Measurements from ENCODE around the gene ZC3H7A.

The ZC3H7A gene

DNA sequence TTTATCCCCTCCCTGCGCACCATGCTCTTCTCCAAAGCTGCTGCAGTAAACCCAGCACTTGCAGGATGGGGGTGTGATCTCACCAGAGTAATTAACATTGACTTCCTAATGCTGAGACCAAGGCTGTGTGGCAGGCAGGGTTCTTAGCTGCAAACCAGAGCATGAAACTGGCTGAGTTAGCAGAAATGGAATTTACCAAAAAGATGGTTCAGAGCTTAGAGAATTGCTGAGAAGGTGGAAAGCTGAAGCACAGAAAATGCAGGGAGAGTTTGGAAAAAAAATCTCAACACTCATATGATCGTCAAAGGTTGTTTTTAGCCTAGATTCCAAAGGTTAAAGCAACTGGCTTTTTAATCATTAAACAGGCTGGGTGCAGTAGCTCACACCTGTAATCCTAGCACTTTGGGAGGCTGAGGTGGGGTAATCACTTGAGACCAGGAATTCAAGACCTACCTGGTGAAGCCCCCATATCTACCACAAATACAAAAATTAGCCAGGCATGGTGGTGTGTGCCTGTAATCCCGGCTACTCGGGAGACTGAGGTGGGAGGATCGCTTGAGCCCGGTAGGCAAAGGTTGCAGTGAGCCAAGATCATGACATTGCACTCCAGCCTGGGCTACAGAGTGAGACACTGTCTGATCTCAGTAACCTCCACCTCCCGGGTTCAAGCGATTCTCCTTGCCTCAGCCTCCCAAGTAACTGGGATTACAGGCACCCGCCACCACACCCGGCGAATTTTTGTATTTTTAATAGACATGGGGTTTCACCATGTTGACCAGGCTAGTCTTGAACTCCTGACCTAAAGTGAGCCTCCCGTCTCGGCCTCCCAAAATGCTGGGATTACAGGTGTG, 48.4 kb downstream of the ZC3H7A start:
- Histone ChIP-seq H3K27me3 (no peaks in the 10 kb centered on the region), H3K4me3 (no peak overlapping the region), H3K9me3 (no peaks in the 10 kb centered on the region), H3K36me3 (peaks cover 46 to 56% (median 51%) of the 10 kb centered on the region in 3 donors), H3K4me1 (peaks cover 0 to 4% (median 2%) of the 10 kb centered on the region in 4 donors), H3K27ac (no peak overlapping the region)
- TF ChIP-seq, protein P1, sequence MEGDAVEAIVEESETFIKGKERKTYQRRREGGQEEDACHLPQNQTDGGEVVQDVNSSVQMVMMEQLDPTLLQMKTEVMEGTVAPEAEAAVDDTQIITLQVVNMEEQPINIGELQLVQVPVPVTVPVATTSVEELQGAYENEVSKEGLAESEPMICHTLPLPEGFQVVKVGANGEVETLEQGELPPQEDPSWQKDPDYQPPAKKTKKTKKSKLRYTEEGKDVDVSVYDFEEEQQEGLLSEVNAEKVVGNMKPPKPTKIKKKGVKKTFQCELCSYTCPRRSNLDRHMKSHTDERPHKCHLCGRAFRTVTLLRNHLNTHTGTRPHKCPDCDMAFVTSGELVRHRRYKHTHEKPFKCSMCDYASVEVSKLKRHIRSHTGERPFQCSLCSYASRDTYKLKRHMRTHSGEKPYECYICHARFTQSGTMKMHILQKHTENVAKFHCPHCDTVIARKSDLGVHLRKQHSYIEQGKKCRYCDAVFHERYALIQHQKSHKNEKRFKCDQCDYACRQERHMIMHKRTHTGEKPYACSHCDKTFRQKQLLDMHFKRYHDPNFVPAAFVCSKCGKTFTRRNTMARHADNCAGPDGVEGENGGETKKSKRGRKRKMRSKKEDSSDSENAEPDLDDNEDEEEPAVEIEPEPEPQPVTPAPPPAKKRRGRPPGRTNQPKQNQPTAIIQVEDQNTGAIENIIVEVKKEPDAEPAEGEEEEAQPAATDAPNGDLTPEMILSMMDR (IDR thresholded peaks at IDR 0.05), result no peak
- no peak for DNase-seq
- intact Hi-C loops (cut with DNase I; ENCODE audit: low total_unique reads), result no loop called here

GRCh38 chr16:11747949-11748403, 49.1 kb downstream of the ZC3H7A start:
- Histone ChIP-seq H3K27me3 (no peaks in the 10 kb centered on the region), H3K9me3 (no peaks in the 10 kb centered on the region), H3K4me3 (no peak overlapping the region), H3K36me3 (peaks cover 40 to 49% (median 45%) of the 10 kb centered on the region in 3 donors), H3K27ac (no peak overlapping the region), H3K4me1 (peaks cover 0 to 10% (median 5%) of the 10 kb centered on the region in 4 donors)
- TF ChIP-seq, protein P1 (IDR thresholded peaks at IDR 0.05), result no peak
- intact Hi-C loops (cut with DNase I; ENCODE audit: low total_unique reads), result no loop called here
- DNase-seq, result no peak

DNA sequence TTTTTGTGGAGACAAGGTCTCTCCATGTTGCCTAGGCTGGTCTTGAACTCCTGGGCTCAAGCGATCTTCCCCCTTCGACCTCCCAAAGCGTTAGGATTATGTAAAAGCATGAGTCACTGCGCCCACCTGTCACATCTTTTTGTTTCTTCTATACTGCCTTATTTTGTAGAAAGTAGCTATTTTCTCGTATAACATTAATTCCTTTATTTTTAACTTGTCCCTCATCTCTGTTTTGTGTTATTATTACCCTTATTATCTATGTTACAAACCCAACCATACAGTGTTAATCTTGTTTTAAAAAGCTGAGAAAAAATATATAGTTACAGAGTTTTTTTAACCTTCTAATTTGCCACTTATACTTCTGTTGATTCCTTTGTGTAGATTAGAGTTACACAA, 53.0 kb downstream of the ZC3H7A start:
- no peak for DNase-seq
- Histone ChIP-seq H3K4me1 (peaks cover 0 to 34% (median 19%) of the 10 kb centered on the region in 4 donors), H3K27ac (peak overlapping the region; percentile 95 to 97), H3K36me3 (peaks cover under 1 to 10% (median 6%) of the 10 kb centered on the region in 3 donors), H3K27me3 (no peaks in the 10 kb centered on the region), H3K9me3 (no peaks in the 10 kb centered on the region), H3K4me3 (no peak overlapping the region)
- TF ChIP-seq, protein P1 (IDR thresholded peaks at IDR 0.05), result no peak
- intact Hi-C loops (cut with DNase I; ENCODE audit: low total_unique reads), result no loop called here

- TF ChIP-seq, protein P1 (IDR thresholded peaks at IDR 0.05), result no peak
- Histone ChIP-seq H3K4me3 (peak overlapping the region; percentile 85 to 92), H3K27ac (peak overlapping the region; percentile 95 to 97), H3K4me1 (peaks cover 0 to 38% (median 22%) of the 10 kb centered on the region in 4 donors), H3K36me3 (peaks cover 0 to 4% (median under 1%) of the 10 kb centered on the region in 3 donors), H3K9me3 (no peaks in the 10 kb centered on the region), H3K27me3 (no peaks in the 10 kb centered on the region)
- peak; percentile 71 to 78 for DNase-seq
- intact Hi-C loops (cut with DNase I; ENCODE audit: low total_unique reads), result no loop called here
These were observed 53.6 kb downstream of the ZC3H7A start for GRCh38 chr16:11743308-11744074.

- peak within 1 kb of the TSS; percentile 85 to 92 for H3K4me3 ChIP-seq
- peak; percentile 99 to 100 for DNase-seq
- H3K4me1 ChIP-seq, result peaks cover 0 to 42% (median 23%) of the 10 kb centered on the region in 4 donors
- intact Hi-C loops (cut with DNase I; ENCODE audit: low total_unique reads), result loop anchor here (1.0 kb wide), 1 partner anchor 55 kb away; the partner anchor contains the start of gene ZC3H7A
- H3K27ac ChIP-seq, result peak within 1 kb of the TSS; percentile 95 to 97
- H3K9me3 ChIP-seq, result no peaks in the 10 kb centered on the region
- H3K27me3 ChIP-seq, result no peaks in the 10 kb centered on the region
- TF ChIP-seq, protein P1 (IDR thresholded peaks at IDR 0.05), result peak in 1 of 2 experiments; percentile 9
- no peaks in the 10 kb centered on the region for H3K36me3 ChIP-seq
These were observed 54.3 kb downstream of the ZC3H7A start, which contains the start of gene TXNDC11 for GRCh38 chr16:11742536-11743307. TSS of gene TXNDC11 (minus strand) at chr16:11742857. CDS start at chr16:11742730, 127 bp downstream.

All from tibial artery (tissue), 4 donors.